BJ (cell line): ENCODE data around the gene GPR107. TPM values are rescaled to one million over a fixed set of nuclear protein-coding genes. Genes with fewer than 3 reads are reported as not detected.

ENCODE experiments used
- CTCF ChIA-PET: fragments of 350-600 bp; formaldehyde crosslinking; extraction: SDS; loops from one replicate; lab custom pipeline; 2021; ENCODE audit warnings: antibody characterized with exemption, inconsistent platforms; lab: Yijun Ruan, JAX
- POLR2A ChIA-PET: fragments of 300-600 bp; sonication (Branson Sonifier 250); formaldehyde crosslinking; extraction: SDS; loops from one replicate; lab custom pipeline; 2021; ENCODE audit warnings: antibody characterized with exemption; lab: Charles Lee
- DNase-seq: peaks from one replicate; pipeline ENCODE4 v3.0.0-alpha.2; 2011; ENCODE audit warnings: low read depth
- H3K27me3 ChIP-seq: 2 replicates; pipeline ENCODE4 v1.6.0; 2011; ENCODE audit warnings: low read length; ENCODE audit not compliant: control insufficient read depth, insufficient read depth
- H3K36me3 ChIP-seq: 2 replicates; pipeline ENCODE4 v1.5.1; 2011; ENCODE audit warnings: low read length; ENCODE audit not compliant: control insufficient read depth, insufficient read depth
- H3K4me3 ChIP-seq: 2 replicates; pipeline ENCODE4 v1.5.1; 2011; ENCODE audit warnings: low read depth, mild to moderate bottlenecking, control low read depth, low read length
- polyA plus RNA-seq: library from polyadenylated mRNA; depleted of rRNA; stranded (reverse); fragments of >200 nt; gene quantifications from 2 replicates; pipeline ENCODE4 v1.2.3, GENCODE V29; 2011
- TF ChIP-seq, protein P1 (sequence below): IDR thresholded peaks from 2 replicates; pipeline ENCODE4 v1.5.1; 2011; ENCODE audit warnings: low read depth, mild to moderate bottlenecking, control low read depth, inconsistent platforms, low read length, moderate library complexity; ENCODE audit not compliant: insufficient read depth

GPR107 gene
- polyA plus RNA-seq, 1 experiment = 32.5 TPM

DNA sequence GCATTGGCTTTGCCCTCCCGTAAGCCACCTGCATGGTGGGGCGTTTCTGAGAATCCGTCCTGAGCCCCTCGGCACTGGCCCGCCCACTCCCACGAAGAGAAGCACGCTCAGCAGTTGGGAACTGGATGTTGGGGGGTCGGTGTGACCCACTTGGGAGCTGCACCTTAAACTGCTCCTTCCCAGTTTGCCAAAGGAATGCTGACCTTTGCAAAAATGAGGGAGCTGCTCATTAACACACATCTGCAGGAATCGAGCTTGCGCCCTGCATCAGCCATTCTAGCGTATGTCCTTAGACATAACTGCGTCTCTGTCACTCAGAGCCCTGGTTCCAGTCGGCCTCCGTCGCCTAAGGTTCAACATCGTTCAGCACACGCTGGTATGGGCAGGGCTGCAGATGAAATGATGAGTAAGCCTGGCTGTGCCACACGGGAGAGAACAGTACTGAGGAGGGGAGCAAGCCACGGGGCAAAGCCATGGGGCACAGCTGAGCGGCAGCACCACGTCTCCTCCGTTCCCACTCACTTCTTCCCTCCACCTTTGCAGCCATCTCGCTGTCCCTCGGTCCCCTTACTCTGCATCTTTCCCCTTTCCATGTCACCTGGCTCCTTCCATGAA is 89.7 kb downstream of the GPR107 start:
- TF ChIP-seq, protein P1, sequence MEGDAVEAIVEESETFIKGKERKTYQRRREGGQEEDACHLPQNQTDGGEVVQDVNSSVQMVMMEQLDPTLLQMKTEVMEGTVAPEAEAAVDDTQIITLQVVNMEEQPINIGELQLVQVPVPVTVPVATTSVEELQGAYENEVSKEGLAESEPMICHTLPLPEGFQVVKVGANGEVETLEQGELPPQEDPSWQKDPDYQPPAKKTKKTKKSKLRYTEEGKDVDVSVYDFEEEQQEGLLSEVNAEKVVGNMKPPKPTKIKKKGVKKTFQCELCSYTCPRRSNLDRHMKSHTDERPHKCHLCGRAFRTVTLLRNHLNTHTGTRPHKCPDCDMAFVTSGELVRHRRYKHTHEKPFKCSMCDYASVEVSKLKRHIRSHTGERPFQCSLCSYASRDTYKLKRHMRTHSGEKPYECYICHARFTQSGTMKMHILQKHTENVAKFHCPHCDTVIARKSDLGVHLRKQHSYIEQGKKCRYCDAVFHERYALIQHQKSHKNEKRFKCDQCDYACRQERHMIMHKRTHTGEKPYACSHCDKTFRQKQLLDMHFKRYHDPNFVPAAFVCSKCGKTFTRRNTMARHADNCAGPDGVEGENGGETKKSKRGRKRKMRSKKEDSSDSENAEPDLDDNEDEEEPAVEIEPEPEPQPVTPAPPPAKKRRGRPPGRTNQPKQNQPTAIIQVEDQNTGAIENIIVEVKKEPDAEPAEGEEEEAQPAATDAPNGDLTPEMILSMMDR = no peak
- H3K36me3 ChIP-seq = no peaks in the 10 kb centered on the region
- H3K4me3 ChIP-seq = no peak overlapping the region
- H3K27me3 ChIP-seq = no peaks in the 10 kb centered on the region
- no peak for DNase-seq
- POLR2A ChIA-PET = no interaction called here
- CTCF ChIA-PET = interaction anchor here (0.7 to 1.6 kb wide), 4 partner anchors 9 to 99 kb away, joined by 3 to 4 read pairs (median 3); no protein-coding TSS in a partner anchor

DNA sequence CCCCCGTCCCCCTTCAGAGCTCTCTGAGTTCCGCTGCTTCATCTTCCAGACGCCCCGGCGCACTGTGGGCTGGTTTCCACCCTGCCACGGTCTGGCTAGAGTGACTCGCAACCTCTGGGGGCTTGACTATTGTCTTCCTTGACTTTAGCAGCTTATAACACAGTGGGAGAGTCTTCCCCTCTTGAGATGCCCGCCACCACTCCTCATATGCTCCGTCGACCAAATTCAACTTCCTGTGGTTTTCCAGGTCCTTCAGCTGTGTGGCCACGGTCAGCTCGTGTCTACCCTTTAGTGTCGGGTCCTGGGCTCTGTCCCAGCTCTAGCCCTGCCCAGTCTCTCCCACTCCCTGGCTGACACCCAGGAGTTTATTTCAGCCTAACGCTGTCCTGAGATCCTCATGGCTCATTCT is 90.3 kb downstream of the GPR107 start:
- H3K27me3 ChIP-seq = no peaks in the 10 kb centered on the region
- H3K36me3 ChIP-seq = no peaks in the 10 kb centered on the region
- no peak overlapping the region for H3K4me3 ChIP-seq
- POLR2A ChIA-PET = no interaction called here
- no peak for DNase-seq
- TF ChIP-seq, protein P1 = no peak
- CTCF ChIA-PET = interaction anchor here (1.4 to 1.6 kb wide), 4 partner anchors 13 to 99 kb away, joined by 3 to 9 read pairs (median 4); no protein-coding TSS in a partner anchor

DNA sequence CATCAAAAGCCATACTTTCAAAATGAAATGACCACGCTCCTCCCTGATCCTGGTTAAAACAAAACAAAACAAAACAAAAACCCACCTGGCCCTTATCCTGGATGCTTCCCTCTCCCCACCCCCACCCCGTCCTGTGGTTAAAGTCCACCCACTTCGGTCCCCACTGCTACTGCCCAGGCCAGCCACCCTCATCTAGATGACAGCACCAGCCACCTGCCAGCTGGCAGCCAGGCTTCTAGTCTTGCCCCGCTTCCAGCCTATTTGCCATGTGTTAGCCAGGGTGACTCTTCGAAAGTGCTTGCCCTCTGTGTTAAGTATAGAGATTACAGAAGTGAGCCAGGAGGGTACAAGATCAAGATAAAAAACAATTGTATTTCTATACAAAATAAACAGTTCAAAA is 91.0 kb downstream of the GPR107 start:
- CTCF ChIA-PET = interaction anchor here (1.1 to 1.4 kb wide), 2 partner anchors 37 to 99 kb away, joined by 3 to 9 read pairs; no protein-coding TSS in a partner anchor
- no peak for DNase-seq
- POLR2A ChIA-PET = no interaction called here
- TF ChIP-seq, protein P1 = no peak
- Histone ChIP-seq H3K27me3 (no peaks in the 10 kb centered on the region), H3K36me3 (no peaks in the 10 kb centered on the region), H3K4me3 (no peak overlapping the region)

DNA sequence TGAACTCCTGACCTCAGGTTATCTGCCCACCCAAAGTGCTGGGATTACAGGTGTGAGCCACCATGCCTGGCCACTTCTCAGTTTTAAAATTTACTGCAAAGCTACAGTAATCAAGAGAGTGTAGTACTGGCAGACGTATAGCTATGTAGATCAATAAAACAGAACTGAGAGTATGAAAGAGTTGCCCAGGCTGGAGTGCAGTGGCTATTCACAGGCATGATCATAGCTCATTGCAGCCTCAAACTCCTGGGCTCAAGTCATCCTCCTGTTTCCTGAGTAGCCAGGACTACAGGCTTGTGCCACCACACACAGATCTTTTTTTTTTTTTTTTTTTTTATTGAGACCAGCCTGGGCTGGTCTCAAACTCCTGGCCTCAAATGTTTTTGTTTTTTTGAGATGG is 92.0 kb downstream of the GPR107 start:
- CTCF ChIA-PET = interaction anchor here (1.1 kb wide), 1 partner anchor 98 kb away, joined by 3 read pairs; no protein-coding TSS in a partner anchor
- DNase-seq = no peak
- Histone ChIP-seq H3K27me3 (no peaks in the 10 kb centered on the region), H3K36me3 (no peaks in the 10 kb centered on the region), H3K4me3 (no peak overlapping the region)
- TF ChIP-seq, protein P1 = no peak
- POLR2A ChIA-PET = no interaction called here

DNA sequence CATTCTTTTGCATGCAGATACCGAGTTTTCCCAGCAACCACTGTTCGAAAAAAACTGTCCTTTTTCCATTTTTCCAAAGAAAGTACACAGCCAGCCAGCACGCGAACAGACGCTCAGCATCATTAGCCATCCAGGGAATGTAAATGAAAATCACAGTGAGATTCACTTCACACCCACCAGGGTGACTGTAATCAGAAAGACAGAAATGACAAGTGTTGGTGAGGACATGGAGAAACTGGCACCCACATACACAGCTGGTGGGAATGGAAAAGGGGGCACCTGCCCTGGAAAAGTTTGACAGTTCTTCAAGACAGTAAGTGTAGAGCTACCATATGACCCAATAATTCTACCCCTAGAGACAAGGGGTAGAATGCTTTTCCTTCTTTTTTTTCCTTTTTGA is 93.5 kb downstream of the GPR107 start:
- TF ChIP-seq, protein P1 = no peak
- DNase-seq = no peak
- H3K27me3 ChIP-seq = no peaks in the 10 kb centered on the region
- CTCF ChIA-PET = no interaction called here
- H3K36me3 ChIP-seq = no peaks in the 10 kb centered on the region
- POLR2A ChIA-PET = no interaction called here
- no peak overlapping the region for H3K4me3 ChIP-seq
